Measurements from ENCODE around the gene AHSP. TPM values are rescaled to one million over a fixed set of nuclear protein-coding genes. Genes with fewer than 3 reads are reported as not detected.

Gene AHSP
- total and polyA plus RNA-seq, 2 of the 4 experiments (the other 2 are of a cell fraction), result not detected

GRCh38 chr16:31489616-31490584 lies 37.8 kb upstream of the AHSP start:
- Histone ChIP-seq H3K23ac (ENCODE audit: low read depth, low read length) (no peak overlapping the region), H2BK120ac (ENCODE audit: low read depth, low read length) (no peak overlapping the region), H3K4ac (ENCODE audit: low read depth, low read length) (no peak overlapping the region), H3K27me3 (ENCODE audit: control insufficient read depth, insufficient read depth, low read length) (peaks cover 5% of the 10 kb centered on the region; the same call in 1 of the 2 replicates), H3K4me1 (ENCODE audit: control insufficient read depth, insufficient read depth, low read length) (peaks cover 6% of the 10 kb centered on the region; the same call in 1 of the 2 replicates), H2BK5ac (ENCODE audit: low read depth, low read length, poor library complexity, severe bottlenecking) (no peak overlapping the region), H2AFZ (replicated peaks; ENCODE audit: low read length, poor library complexity) (no peak overlapping the region), H4K5ac (ENCODE audit: low read depth, low read length) (no peak overlapping the region), H3K36me3 (ENCODE audit: control insufficient read depth, insufficient read depth, low read length) (peaks cover 38% of the 10 kb centered on the region), H3K9ac (ENCODE audit: low read depth, low read length) (no peak overlapping the region), H3K9me1 (ENCODE audit: insufficient read depth, low read length) (no peaks in the 10 kb centered on the region; the same call in 1 of the 2 replicates), H3K79me1 (ENCODE audit: low read depth in 1 of 2, low read length in 2 of 2) (no peaks in the 10 kb centered on the region), H2BK15ac (ENCODE audit: low read depth, low read length) (no peak overlapping the region), H3K56ac (ENCODE audit: extremely low read depth, insufficient read depth, low read length) (no peak overlapping the region), H2BK20ac (ENCODE audit: low read depth, low read length) (no peak overlapping the region), H3K4me3 (ENCODE audit: insufficient read depth, low read depth, low read length) (no peak overlapping the region), H2AK5ac (ENCODE audit: low read depth, low read length) (no peak overlapping the region), H3K9me3 (ENCODE audit: control insufficient read depth, insufficient read depth, low read length) (no peaks in the 10 kb centered on the region), H3K4me2 (ENCODE audit: low read depth, low read length) (no peak overlapping the region), H4K8ac (ENCODE audit: low read depth in 2 of 2, low read length in 2 of 2) (no peak overlapping the region), H4K20me1 (ENCODE audit: insufficient read depth, low read length) (peaks cover 3% of the 10 kb centered on the region; the same call in 1 of the 2 replicates), H2AK9ac (replicated peaks; ENCODE audit: low read depth, low read length, poor library complexity) (peak overlapping the region; percentile 20), H3K27ac (ENCODE audit: insufficient read depth, low read length) (no peak overlapping the region), H3K18ac (ENCODE audit: low read depth, low read length) (no peak overlapping the region), H4K91ac (ENCODE audit: insufficient read depth, low read depth, low read length) (no peak overlapping the region), H3K14ac (replicated peaks; ENCODE audit: low read depth, low read length) (no peak overlapping the region)
- intact Hi-C loops (cut with micrococcal nuclease), result no loop called here
- ATAC-seq (ENCODE audit: low read depth) (no peak), DNase-seq (no peak)
- 100% methylated on average over 2 of the region's 22 CpGs; no CpG with 5 or more reads in 1 of the 2 experiments for WGBS, 2 experiments (ENCODE audit: extremely low coverage in 2 of 2, insufficient read length in 1 of 2)
- TF ChIP-seq NFE2L2 (IDR thresholded peaks at IDR 0.05; ENCODE audit: low read depth, low read length) (no peak), RAD21 (IDR thresholded peaks at IDR 0.05; ENCODE audit: low read length) (no peak), ELK1 (IDR thresholded peaks at IDR 0.05; ENCODE audit: borderline replicate concordance, low read depth, low read length) (no peak), POLR2A (IDR thresholded peaks at IDR 0.05; ENCODE audit: low read depth, low read length) (no peak), MAZ (IDR thresholded peaks at IDR 0.05; ENCODE audit: borderline replicate concordance, low read depth, low read length) (no peak), USF2 (IDR thresholded peaks at IDR 0.05; ENCODE audit: low read depth, low read length) (no peak), FOS (IDR thresholded peaks at IDR 0.05; ENCODE audit: low read depth, low read length) (no peak), RCOR1 (IDR thresholded peaks at IDR 0.05; ENCODE audit: insufficient replicate concordance, low read length) (no peak), BHLHE40 (IDR thresholded peaks at IDR 0.05; ENCODE audit: low read depth, low read length) (no peak), CHD1 (IDR thresholded peaks at IDR 0.05; ENCODE audit: low read depth, low read length) (no peak)
- CTCF ChIA-PET, result interaction anchor here (0.7 kb wide), 1 partner anchor 37 kb away, joined by 3 read pairs; no protein-coding TSS in a partner anchor
- TSS peak; percentile 73 for BruUV-seq (replicated peaks)
- POLR2A ChIA-PET (ENCODE audit: unreplicated experiment), result interaction anchor here (0.6 kb wide), 1 partner anchor 11 kb away, joined by 3 read pairs; no protein-coding TSS in a partner anchor
- in situ Hi-C loops (cut with MboI; ENCODE audit: low sequenced_read_pairs), result no loop called here
- dilution Hi-C loops (cut with HindIII; ENCODE audit: low sequenced_read_pairs, unreplicated experiment), result no loop called here
